Gastroesophageal sphincter (tissue), 4 donors: ENCODE measurements around the gene GABBR1. TPM values are rescaled to one million over a fixed set of nuclear protein-coding genes. Genes with fewer than 3 reads are reported as not detected.

Source experiments
- ATAC-seq: fragments of 150-250 bp; one replicate; pipeline ENCODE4 v1.9.1; 2016; ENCODE audit warnings: mild to moderate bottlenecking, moderate library complexity
- H3K27ac ChIP-seq, 4 donors: fragments of 200-600 bp; sonication (generic) in 3 of 4; 1 replicate in 3 of 4; 2 replicates in 1 of 4; pipeline ENCODE4 v1.5.1; 2016 to 2019
- H3K27me3 ChIP-seq: fragments of 200-600 bp; sonication (generic); one replicate; pipeline ENCODE4 v1.5.1; 2019
- H3K36me3 ChIP-seq, 2 donors: fragments of 200-600 bp; sonication (generic); one replicate each; pipeline ENCODE4 v1.5.1; 2019; ENCODE audit warnings: control low read depth in 1 of 2
- H3K4me1 ChIP-seq, 3 donors: fragments of 200-600 bp; sonication (generic); 1 replicate in 2 of 3; 2 replicates in 1 of 3; pipeline ENCODE4 v1.5.1; 2016 to 2019; ENCODE audit warnings: control low read depth in 2 of 3
- H3K4me3 ChIP-seq, 2 donors: fragments of 200-600 bp; sonication (generic); one replicate each; pipeline ENCODE4 v1.5.1; 2019; ENCODE audit warnings: mild to moderate bottlenecking in 1 of 2, moderate library complexity in 1 of 2
- H3K9me3 ChIP-seq, 3 donors: fragments of 200-600 bp; sonication (generic); one replicate each; pipeline ENCODE4 v1.5.1; 2017 to 2019; ENCODE audit warnings: control low read depth in 2 of 3
- EP300 ChIP-seq: sonication (generic); formaldehyde crosslinking; IDR thresholded peaks from one replicate; pipeline ENCODE4 v1.6.1; 2017; ENCODE audit warnings: antibody characterized with exemption, mild to moderate bottlenecking
- POLR2A ChIP-seq, 2 donors: fragments of 450-650 bp; IDR thresholded peaks; one replicate each; pipeline ENCODE4 v1.6.1; 2017; ENCODE audit warnings: antibody characterized with exemption in 2 of 2, mild to moderate bottlenecking in 2 of 2, moderate library complexity in 1 of 2
- POLR2AphosphoS5 ChIP-seq: sonication (generic); formaldehyde crosslinking; IDR thresholded peaks from one replicate; pipeline ENCODE4 v1.6.1; 2017; ENCODE audit warnings: antibody characterized with exemption
- WGBS, 2 donors: methylation state at CpG; one replicate each; pipeline ENCODE4 v1.1.5; 2018; ENCODE audit warnings: low coverage in 1 of 2; 5-methylcytosine and 5-hydroxymethylcytosine counted together
- total RNA-seq, 4 donors: library from RNA; depleted of rRNA; stranded (reverse); fragments of >200 nt; gene quantifications; one replicate each; pipeline ENCODE4 v1.1.0, GENCODE V29; 2016
- TF ChIP-seq, protein P1 (sequence below), 4 experiments: fragments of 200-600 bp in 2 of 4; fragments of 450-650 bp in 2 of 4; sonication (generic) in 1 of 4; IDR thresholded peaks; one replicate each; pipeline ENCODE4 v1.5.1; 2017 to 2019; ENCODE audit warnings: antibody characterized with exemption in 4 of 4, mild to moderate bottlenecking in 2 of 4, moderate library complexity in 2 of 4

GABBR1 gene
- total RNA-seq, 4 donors from 2014 or later = 17.8 to 90.1 (median 44.8) TPM

GRCh38 chr6:29631209-29631810 is 1.7 kb downstream of the GABBR1 start:
- no peak for TF ChIP-seq EP300
- TF ChIP-seq, protein P1, sequence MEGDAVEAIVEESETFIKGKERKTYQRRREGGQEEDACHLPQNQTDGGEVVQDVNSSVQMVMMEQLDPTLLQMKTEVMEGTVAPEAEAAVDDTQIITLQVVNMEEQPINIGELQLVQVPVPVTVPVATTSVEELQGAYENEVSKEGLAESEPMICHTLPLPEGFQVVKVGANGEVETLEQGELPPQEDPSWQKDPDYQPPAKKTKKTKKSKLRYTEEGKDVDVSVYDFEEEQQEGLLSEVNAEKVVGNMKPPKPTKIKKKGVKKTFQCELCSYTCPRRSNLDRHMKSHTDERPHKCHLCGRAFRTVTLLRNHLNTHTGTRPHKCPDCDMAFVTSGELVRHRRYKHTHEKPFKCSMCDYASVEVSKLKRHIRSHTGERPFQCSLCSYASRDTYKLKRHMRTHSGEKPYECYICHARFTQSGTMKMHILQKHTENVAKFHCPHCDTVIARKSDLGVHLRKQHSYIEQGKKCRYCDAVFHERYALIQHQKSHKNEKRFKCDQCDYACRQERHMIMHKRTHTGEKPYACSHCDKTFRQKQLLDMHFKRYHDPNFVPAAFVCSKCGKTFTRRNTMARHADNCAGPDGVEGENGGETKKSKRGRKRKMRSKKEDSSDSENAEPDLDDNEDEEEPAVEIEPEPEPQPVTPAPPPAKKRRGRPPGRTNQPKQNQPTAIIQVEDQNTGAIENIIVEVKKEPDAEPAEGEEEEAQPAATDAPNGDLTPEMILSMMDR (IDR thresholded peaks at IDR 0.05) = no peak
- no peak for TF ChIP-seq POLR2A (IDR thresholded peaks at IDR 0.05)
- TF ChIP-seq POLR2AphosphoS5 = no peak
- Histone ChIP-seq H3K27ac (no peak overlapping the region), H3K4me1 (peaks cover 0 to 69% (median 20%) of the 10 kb centered on the region in 3 donors), H3K4me3 (peak overlapping the region in 1 of 2 donors; percentile 91), H3K27me3 (no peaks in the 10 kb centered on the region), H3K36me3 (no peaks in the 10 kb centered on the region), H3K9me3 (no peaks in the 10 kb centered on the region)
- WGBS, 2 donors = 75 to 92% methylated on average over 2 to 4 of the region's 14 CpGs
- no peak for ATAC-seq

DNA sequence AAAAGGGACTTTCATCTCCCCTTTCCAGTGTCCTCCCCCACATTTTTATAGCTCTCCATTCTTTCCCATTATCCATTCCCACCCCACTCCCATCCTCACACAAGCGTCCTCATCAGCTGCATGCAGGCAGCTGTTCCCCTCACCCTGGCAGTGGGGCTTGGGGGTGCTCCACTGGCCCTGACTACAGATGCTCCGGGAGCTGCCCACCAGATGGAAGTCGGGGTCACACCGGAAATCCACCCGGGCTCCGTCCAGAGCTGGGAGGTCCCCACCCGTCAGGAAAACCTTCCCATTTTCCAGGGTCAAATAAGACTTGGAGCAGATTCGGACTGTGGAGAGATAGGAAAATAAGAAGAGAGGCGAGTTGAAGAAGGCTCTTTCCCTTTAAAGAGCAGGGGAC is 2.7 kb downstream of the GABBR1 start:
- Histone ChIP-seq H3K4me3 (no peak overlapping the region), H3K9me3 (no peaks in the 10 kb centered on the region), H3K36me3 (no peaks in the 10 kb centered on the region), H3K4me1 (peaks cover 0 to 69% (median 20%) of the 10 kb centered on the region in 3 donors), H3K27me3 (no peaks in the 10 kb centered on the region), H3K27ac (no peak overlapping the region)
- 86 to 100% methylated on average over 2 to 8 of the region's 9 CpGs for WGBS, 2 donors
- ATAC-seq = no peak
- TF ChIP-seq POLR2A (IDR thresholded peaks at IDR 0.05) (no peak), POLR2AphosphoS5 (no peak), EP300 (no peak)
- TF ChIP-seq, protein P1 (IDR thresholded peaks at IDR 0.05) = no peak

DNA sequence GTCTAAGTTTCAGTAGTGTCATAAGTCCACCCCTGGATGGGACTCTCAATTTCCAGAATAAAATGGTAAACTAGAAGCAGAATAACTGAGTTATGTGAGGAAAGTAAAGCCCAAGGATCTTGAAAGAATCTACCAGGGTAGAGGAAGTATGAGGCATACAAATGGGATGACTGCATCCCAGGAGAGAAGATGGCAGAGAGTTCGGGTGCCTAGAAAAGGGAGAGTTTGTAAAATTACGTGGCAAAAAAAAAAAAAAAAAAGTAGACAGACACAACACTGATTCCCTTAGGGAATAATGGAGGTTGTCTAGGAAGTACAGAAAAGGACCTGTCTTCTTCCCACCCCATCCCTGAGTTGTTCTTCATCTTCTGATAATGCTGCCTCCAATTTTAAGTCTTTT is 3.4 kb downstream of the GABBR1 start:
- Histone ChIP-seq H3K4me1 (peaks cover 0 to 69% (median 20%) of the 10 kb centered on the region in 3 donors), H3K9me3 (no peaks in the 10 kb centered on the region), H3K27ac (no peak overlapping the region), H3K4me3 (no peak overlapping the region), H3K36me3 (no peaks in the 10 kb centered on the region), H3K27me3 (no peaks in the 10 kb centered on the region)
- ATAC-seq = no peak
- WGBS, 2 donors = 39 to 66% methylated on average over 2 of the region's 2 CpGs
- TF ChIP-seq POLR2A (IDR thresholded peaks at IDR 0.05) (no peak), POLR2AphosphoS5 (no peak), EP300 (no peak)
- TF ChIP-seq, protein P1 (IDR thresholded peaks at IDR 0.05) = no peak

- peaks cover 0 to 6% of the 10 kb centered on the region in 2 donors for H3K36me3 ChIP-seq
- H3K27me3 ChIP-seq = no peaks in the 10 kb centered on the region
- peak overlapping the region; percentile 62 to 89 (median 86) for H3K27ac ChIP-seq
- peak overlapping the region; percentile 54 to 63 for H3K4me3 ChIP-seq
- TF ChIP-seq POLR2AphosphoS5 (peak; percentile 20), EP300 (no peak), POLR2A (IDR thresholded peaks at IDR 0.05) (no peak)
- TF ChIP-seq, protein P1 (IDR thresholded peaks at IDR 0.05) = peak in 3 of 4 experiments; percentile 53 to 84 (median 58)
- H3K4me1 ChIP-seq = peaks cover 0 to 60% (median 20%) of the 10 kb centered on the region in 3 donors
- 4% methylated on average over 21 to 29 of the region's 32 CpGs for WGBS, 2 donors
- H3K9me3 ChIP-seq = no peaks in the 10 kb centered on the region
- ATAC-seq = peak; percentile 52
Measured at GRCh38 chr6:29628419-29629281, 4.3 kb downstream of the GABBR1 start.
